GM18861 (cell line): ENCODE measurements around the gene PPP2R5B.

ENCODE experiments used
- ATAC-seq: cut with Tn5 transposase; IDR thresholded peaks from one replicate; pipeline ENCODE4 v1.9.1; 2021; ENCODE audit not compliant: unreplicated experiment

The PPP2R5B gene

GRCh38 chr11:64888729-64889511 is 35.6 kb upstream of the PPP2R5B start:
- ATAC-seq, result no peak

DNA sequence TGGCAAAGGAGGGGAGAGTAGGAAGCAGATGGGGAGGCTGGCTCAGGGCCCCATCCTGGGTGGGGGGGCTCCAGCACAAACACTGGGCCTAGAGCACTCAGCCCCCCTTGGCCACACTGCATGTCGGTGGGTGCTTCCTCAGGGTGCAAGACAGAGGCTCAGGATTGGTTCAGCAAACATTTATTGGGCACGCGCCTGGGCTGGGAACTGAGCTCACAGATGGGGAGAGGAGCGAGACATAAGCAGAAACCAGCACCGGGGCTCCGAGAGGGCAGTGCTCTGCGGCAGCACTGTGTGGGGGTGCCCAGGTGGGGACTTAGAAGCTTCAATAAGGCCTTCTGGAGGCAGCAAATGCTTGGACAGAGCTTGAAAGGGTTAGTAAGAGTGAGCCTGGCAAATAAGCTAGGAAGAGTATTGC is 34.0 kb upstream of the PPP2R5B start:
- ATAC-seq, result no peak

- no peak for ATAC-seq
Observed at GRCh38 chr11:64891215-64891848, 33.2 kb upstream of the PPP2R5B start.

- no peak for ATAC-seq
Observed at GRCh38 chr11:64891880-64892279, 32.6 kb upstream of the PPP2R5B start.

- ATAC-seq, result no peak
Observed at GRCh38 chr11:64892411-64892831, 32.1 kb upstream of the PPP2R5B start.

GRCh38 chr11:64892838-64893193 is 31.7 kb upstream of the PPP2R5B start:
- no peak for ATAC-seq

DNA sequence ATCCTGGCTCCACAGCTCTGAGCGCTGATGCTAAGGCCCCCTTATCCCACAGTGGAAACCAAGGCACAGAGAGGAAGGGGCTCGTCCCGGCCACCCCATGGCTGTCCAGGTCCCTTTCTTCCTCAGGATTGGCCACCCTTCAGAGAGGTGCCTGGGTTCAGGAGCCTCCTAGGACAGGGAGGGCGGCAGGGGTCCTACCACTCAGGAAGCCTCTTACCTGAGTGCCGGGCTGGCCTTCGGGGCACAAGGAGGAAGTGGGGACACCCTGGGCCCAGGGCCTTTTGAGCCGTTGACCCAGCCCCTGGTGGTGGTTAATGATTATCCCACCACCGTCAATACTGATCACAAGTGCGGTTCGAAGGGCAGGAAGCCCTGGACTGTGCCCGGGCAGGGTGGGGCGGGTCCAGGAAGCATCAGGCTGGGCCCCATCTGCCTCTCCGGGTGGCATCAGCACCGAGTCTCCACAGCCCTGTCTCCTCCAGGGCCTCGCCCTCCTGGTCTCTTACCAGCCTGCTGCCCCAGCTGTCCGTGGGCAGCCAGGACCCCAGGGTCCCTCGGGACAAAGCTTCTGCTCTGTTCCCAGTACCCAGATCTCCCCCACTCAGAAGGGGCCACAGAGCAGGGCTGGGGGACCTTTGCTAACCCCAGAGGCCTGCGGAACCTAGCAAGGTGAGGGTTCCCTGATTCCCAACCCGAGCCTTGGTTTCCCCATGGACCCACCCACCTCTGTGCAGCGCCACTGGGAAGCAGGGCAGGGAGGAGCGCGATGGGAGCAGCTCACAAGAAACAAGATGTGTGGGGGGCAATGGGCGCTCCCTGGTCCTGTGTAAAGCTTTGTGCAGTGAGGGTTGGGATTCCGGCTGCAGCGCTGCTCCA is 31.1 kb upstream of the PPP2R5B start:
- no peak for ATAC-seq

GRCh38 chr11:64894070-64894811 is 30.2 kb upstream of the PPP2R5B start:
- no peak for ATAC-seq

GRCh38 chr11:64894812-64895452 is 29.6 kb upstream of the PPP2R5B start:
- ATAC-seq, result no peak

DNA sequence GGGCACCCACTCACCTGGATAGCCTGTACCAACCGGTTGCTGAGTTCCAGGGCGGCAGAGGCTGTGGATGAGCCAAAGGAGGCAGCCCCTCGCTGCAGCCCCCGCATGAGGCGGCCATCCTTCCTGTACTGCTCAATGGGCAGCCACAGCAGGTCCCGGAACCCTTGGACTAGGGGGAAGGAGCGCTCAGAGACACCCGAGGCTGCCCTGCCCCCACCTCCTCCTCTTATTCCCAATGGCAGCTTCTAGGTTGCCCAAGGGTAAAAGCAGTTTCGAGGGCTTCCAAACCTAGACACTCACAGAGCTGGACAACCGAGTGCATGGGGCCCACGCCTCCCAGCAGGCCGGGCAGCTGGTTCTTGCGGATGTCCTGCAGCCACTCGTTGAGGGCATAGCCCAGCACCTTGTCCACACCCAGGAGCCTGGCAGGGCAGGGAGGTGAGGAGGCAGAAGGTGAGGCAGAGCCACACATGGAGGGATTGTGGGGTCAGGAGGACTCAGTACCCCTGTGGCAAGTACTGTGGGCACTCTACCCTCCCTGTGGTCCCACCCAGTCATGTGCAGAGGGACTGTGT is 28.0 kb upstream of the PPP2R5B start:
- ATAC-seq, result no peak

- no peak for ATAC-seq
Observed at GRCh38 chr11:64897381-64898075, 27.0 kb upstream of the PPP2R5B start.

- ATAC-seq, result no peak
Observed at GRCh38 chr11:64898076-64898445, 26.4 kb upstream of the PPP2R5B start.

- ATAC-seq, result no peak
Observed at GRCh38 chr11:64898541-64898940, 25.9 kb upstream of the PPP2R5B start.

GRCh38 chr11:64900263-64900678 is 24.2 kb upstream of the PPP2R5B start:
- no peak for ATAC-seq

GRCh38 chr11:64900774-64901173 is 23.7 kb upstream of the PPP2R5B start:
- no peak for ATAC-seq

- no peak for ATAC-seq
Observed at GRCh38 chr11:64902102-64902900, 22.2 kb upstream of the PPP2R5B start.

DNA sequence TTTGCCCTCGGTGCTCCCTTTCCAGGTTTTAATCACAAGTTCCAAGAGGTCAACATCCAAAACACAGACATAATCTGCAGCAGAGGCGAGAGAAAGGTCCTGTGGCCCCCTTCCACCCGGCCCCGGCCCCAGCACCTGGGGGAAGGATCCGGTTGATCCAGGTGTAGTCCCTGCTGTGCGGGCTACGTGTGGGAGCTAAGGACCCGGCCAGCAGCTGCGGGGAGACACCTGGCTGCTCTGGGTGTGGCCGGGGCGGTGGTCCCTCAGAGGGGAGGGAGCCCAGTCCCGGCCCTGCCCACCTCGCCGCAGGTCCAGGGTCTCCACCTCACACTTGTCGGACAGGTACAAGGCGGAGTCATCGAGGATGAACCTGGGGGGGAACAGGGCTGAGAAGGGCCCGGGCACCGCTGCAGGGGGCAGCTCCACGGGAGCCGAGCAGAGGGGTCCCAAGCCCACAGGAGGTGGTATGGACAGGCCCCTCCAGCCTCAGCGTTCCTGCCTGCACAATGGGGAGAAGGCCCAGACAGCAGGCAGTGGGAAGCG is 21.1 kb upstream of the PPP2R5B start:
- ATAC-seq, result no peak

GRCh38 chr11:64905516-64906313 is 18.8 kb upstream of the PPP2R5B start:
- ATAC-seq, result no peak
